ENCODE data around the gene PSORS1C2.

DNA sequence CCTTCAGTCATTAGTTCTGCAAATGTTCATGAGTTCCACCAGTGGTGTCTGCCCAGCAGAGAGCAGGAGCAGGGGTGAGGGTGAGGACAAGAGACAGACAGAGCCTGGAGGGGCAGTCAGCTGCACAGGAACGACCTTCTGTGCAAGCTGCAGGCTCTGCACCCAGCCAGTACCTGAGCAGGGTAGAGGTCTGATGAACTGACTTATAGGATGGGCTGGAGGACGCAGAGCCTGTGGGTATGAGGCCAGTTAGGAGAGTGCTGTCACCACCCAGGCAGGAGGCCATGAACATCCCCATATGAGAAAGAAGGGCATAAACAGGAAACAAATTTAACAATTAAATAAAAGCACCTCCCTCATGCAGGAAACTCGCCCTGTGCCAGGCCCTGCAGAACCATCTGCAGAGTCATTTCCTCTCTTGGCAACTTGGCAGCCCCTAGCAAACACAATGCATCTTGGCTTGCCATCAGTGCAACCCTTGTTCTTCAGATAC lies 44.4 kb downstream of the PSORS1C2 start:
- TF ChIP-seq, protein P1, sequence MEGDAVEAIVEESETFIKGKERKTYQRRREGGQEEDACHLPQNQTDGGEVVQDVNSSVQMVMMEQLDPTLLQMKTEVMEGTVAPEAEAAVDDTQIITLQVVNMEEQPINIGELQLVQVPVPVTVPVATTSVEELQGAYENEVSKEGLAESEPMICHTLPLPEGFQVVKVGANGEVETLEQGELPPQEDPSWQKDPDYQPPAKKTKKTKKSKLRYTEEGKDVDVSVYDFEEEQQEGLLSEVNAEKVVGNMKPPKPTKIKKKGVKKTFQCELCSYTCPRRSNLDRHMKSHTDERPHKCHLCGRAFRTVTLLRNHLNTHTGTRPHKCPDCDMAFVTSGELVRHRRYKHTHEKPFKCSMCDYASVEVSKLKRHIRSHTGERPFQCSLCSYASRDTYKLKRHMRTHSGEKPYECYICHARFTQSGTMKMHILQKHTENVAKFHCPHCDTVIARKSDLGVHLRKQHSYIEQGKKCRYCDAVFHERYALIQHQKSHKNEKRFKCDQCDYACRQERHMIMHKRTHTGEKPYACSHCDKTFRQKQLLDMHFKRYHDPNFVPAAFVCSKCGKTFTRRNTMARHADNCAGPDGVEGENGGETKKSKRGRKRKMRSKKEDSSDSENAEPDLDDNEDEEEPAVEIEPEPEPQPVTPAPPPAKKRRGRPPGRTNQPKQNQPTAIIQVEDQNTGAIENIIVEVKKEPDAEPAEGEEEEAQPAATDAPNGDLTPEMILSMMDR (IDR thresholded peaks at IDR 0.05; ENCODE audit: insufficient read depth, low read depth, low read length) = no peak
- TF ChIP-seq EZH2 (IDR thresholded peaks at IDR 0.05; ENCODE audit: insufficient read depth, low read length) = no peak

Measured in astrocyte (in vitro differentiated cells and primary cell).